ENCODE measurements around the gene ELFN2.

Gene ELFN2

DNA sequence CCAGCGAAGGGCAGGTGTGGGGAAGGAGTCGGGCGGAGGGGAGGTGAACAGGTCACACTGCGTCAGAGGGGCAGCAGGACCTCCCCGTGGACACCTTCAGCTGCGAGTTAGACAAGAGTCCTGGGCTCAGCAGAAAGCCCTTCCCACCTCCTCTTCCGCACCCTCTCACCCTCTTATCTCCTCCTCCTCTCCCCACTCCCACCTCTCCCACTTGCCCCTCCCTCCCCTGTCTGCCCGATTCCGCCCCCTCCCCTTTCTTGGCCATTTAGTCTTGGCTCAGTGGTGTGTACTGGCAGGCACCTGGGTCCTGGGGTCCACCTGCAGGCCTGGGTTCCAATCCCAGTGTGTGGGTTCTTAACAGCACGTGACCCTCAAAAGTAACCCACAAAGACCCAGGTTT, 107.8 kb downstream of the ELFN2 start:
- no peak for DNase-seq

DNA sequence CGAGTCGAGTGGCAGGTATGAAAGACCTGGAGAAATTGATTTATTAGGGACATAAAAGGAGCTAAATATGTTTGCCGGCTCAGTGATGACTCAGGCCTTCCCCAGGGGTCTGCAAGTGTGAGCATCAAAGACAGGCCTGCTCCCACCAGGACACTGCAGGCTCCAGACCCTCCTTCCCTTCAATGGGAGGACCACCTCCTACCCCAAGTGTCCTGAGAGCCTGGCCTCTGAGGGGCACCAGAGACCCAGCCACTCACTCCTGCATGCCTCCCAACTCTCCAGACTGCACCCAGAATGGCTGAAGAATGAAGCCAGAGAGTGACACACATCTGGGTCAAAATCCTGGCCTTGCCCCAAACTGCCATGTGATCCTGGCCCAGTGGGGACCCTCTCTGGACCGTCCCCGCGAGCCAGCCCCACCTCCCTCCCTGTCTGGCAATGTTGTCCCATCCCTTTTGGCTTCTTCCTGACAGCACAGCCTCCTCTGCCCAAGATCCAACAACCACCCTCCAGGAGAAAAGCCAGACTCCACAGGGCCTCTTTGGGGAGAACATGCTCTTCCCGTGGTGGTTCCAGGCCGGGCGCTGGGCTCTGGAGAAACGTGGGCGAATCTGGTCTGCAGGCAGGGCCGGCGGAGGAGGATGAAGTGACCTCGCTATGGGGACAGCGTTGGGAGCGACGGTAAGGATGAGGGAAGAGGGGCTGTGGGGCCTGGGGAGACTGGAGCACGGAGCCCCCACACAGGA, 108.7 kb downstream of the ELFN2 start:
- DNase-seq = no peak
